Central memory CD8-positive, alpha-beta T cell (primary cell): ENCODE measurements around the gene MCOLN2.

Source experiments
- ATAC-seq: fragments of 150-1000 bp; cut with Tn5 transposase; replicated peaks from 2 replicates; pipeline ENCODE4 v1.10.0; 2022; ENCODE audit warnings: mild to moderate bottlenecking, moderate FRiP score, moderate number of reproducible peaks; ENCODE audit not compliant: poor library complexity, severe bottlenecking; ENCODE audit errors: extremely low read depth
- DNase-seq, 2 donors: peaks; one replicate each; pipeline ENCODE4 v3.0.0; 2021; ENCODE audit warnings: low spot score in 2 of 2
- H3K27ac Mint-ChIP-seq: one replicate; pipeline ENCODE4 v1.8.0; 2022; ENCODE audit warnings: low read depth, mild to moderate bottlenecking, moderate library complexity, mixed read lengths
- H3K27me3 Mint-ChIP-seq: one replicate; pipeline ENCODE4 v1.8.0; 2022; ENCODE audit warnings: mixed read lengths
- H3K36me3 Mint-ChIP-seq: one replicate; pipeline ENCODE4 v1.8.0; 2022; ENCODE audit warnings: mild to moderate bottlenecking, moderate library complexity, mixed read lengths; ENCODE audit not compliant: insufficient read depth
- H3K4me1 Mint-ChIP-seq: one replicate; pipeline ENCODE4 v1.8.0; 2022; ENCODE audit warnings: mixed read lengths
- H3K4me3 Mint-ChIP-seq: one replicate; pipeline ENCODE4 v1.8.0; 2022; ENCODE audit warnings: mild to moderate bottlenecking, moderate library complexity, mixed read lengths
- H3K9me3 Mint-ChIP-seq: one replicate; pipeline ENCODE4 v1.8.0; 2022; ENCODE audit warnings: mixed read lengths

MCOLN2 gene

GRCh38 chr1:84972377-84972987, 24.4 kb downstream of the MCOLN2 start:
- no peak for DNase-seq
- peak overlapping the region; percentile 54 for H3K4me3 Mint-ChIP-seq
- peak overlapping the region; percentile 83 for H3K27ac Mint-ChIP-seq
- no peaks in the 10 kb centered on the region for H3K9me3 Mint-ChIP-seq
- peak; percentile 40 for ATAC-seq
- H3K27me3 Mint-ChIP-seq, result no peaks in the 10 kb centered on the region
- peaks cover 69% of the 10 kb centered on the region for H3K4me1 Mint-ChIP-seq
- peaks cover 6% of the 10 kb centered on the region for H3K36me3 Mint-ChIP-seq

GRCh38 chr1:84971957-84972356, 25.0 kb downstream of the MCOLN2 start:
- peaks cover 6% of the 10 kb centered on the region for H3K36me3 Mint-ChIP-seq
- DNase-seq, result no peak
- peaks cover 65% of the 10 kb centered on the region for H3K4me1 Mint-ChIP-seq
- H3K27me3 Mint-ChIP-seq, result no peaks in the 10 kb centered on the region
- no peaks in the 10 kb centered on the region for H3K9me3 Mint-ChIP-seq
- peak overlapping the region; percentile 83 for H3K27ac Mint-ChIP-seq
- no peak for ATAC-seq
- peak overlapping the region; percentile 54 for H3K4me3 Mint-ChIP-seq

- ATAC-seq (peak; percentile 18), DNase-seq (no peak)
- Mint-ChIP-seq H3K27ac (peak overlapping the region; percentile 70), H3K9me3 (no peaks in the 10 kb centered on the region), H3K27me3 (no peaks in the 10 kb centered on the region), H3K36me3 (peaks cover 6% of the 10 kb centered on the region), H3K4me1 (peaks cover 48% of the 10 kb centered on the region), H3K4me3 (no peak overlapping the region)
Observed at GRCh38 chr1:84969489-84970250, 27.2 kb downstream of the MCOLN2 start.

GRCh38 chr1:84968865-84969264, 28.0 kb downstream of the MCOLN2 start:
- H3K9me3 Mint-ChIP-seq, result no peaks in the 10 kb centered on the region
- no peak overlapping the region for H3K4me3 Mint-ChIP-seq
- peak overlapping the region; percentile 77 for H3K27ac Mint-ChIP-seq
- peaks cover 40% of the 10 kb centered on the region for H3K4me1 Mint-ChIP-seq
- no peak for DNase-seq
- H3K27me3 Mint-ChIP-seq, result no peaks in the 10 kb centered on the region
- peaks cover 6% of the 10 kb centered on the region for H3K36me3 Mint-ChIP-seq
- no peak for ATAC-seq

GRCh38 chr1:84968101-84968500, 28.8 kb downstream of the MCOLN2 start:
- Mint-ChIP-seq H3K27me3 (no peaks in the 10 kb centered on the region), H3K36me3 (peaks cover 6% of the 10 kb centered on the region), H3K4me1 (peaks cover 36% of the 10 kb centered on the region), H3K4me3 (no peak overlapping the region), H3K27ac (no peak overlapping the region), H3K9me3 (no peaks in the 10 kb centered on the region)
- ATAC-seq, result no peak
- DNase-seq, result no peak

- H3K27ac Mint-ChIP-seq, result no peak overlapping the region
- no peaks in the 10 kb centered on the region for H3K27me3 Mint-ChIP-seq
- no peak for ATAC-seq
- DNase-seq, result no peak
- H3K36me3 Mint-ChIP-seq, result peaks cover 6% of the 10 kb centered on the region
- no peaks in the 10 kb centered on the region for H3K9me3 Mint-ChIP-seq
- H3K4me1 Mint-ChIP-seq, result peaks cover 32% of the 10 kb centered on the region
- no peak overlapping the region for H3K4me3 Mint-ChIP-seq
Observed at GRCh38 chr1:84967666-84968065, 29.2 kb downstream of the MCOLN2 start.

DNA sequence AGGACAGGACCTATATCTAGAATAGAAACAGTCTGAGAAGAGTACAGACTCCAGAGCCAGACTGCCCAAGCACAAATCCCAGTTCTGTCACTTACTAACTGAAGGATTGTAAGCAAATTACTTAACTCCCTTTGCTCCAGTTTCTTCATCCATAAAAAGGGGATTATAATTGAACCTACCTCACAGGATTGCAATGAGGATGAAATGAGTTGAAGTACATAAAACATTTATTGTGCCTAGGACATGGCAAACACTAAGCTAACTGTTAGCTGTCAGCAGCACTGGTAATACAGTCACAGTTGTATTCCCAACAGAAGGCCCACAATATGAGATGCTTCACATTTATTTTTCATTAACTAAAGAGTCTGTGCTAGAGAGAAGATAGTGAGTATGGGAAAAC, 33.9 kb downstream of the MCOLN2 start:
- DNase-seq (no peak), ATAC-seq (no peak)
- Mint-ChIP-seq H3K36me3 (peaks cover 13% of the 10 kb centered on the region), H3K27ac (no peak overlapping the region), H3K9me3 (no peaks in the 10 kb centered on the region), H3K4me3 (no peak overlapping the region), H3K4me1 (peaks cover 11% of the 10 kb centered on the region), H3K27me3 (no peaks in the 10 kb centered on the region)

DNA sequence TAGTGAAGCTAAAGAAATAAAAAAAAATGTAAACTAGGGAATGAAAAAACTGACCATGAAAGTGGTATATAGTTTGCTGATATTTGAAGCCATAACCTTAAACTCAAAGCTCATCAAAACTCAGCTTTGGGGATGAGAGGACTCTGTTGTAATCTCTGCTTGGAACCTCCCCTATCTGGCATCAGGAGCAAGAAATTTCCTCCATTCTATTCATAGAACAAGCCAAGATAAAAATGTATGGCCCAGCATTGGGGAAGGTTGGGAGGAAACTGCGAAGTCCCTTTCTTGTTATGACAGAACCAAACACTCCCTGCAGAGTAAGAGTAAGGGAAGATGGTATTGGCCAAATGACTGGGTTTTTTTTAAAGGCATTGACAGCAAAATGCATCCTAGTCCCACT, 35.6 kb downstream of the MCOLN2 start:
- Mint-ChIP-seq H3K36me3 (peaks cover 19% of the 10 kb centered on the region), H3K4me1 (peaks cover 11% of the 10 kb centered on the region), H3K27ac (no peak overlapping the region), H3K27me3 (no peaks in the 10 kb centered on the region), H3K4me3 (no peak overlapping the region), H3K9me3 (no peaks in the 10 kb centered on the region)
- no peak for DNase-seq
- no peak for ATAC-seq

DNA sequence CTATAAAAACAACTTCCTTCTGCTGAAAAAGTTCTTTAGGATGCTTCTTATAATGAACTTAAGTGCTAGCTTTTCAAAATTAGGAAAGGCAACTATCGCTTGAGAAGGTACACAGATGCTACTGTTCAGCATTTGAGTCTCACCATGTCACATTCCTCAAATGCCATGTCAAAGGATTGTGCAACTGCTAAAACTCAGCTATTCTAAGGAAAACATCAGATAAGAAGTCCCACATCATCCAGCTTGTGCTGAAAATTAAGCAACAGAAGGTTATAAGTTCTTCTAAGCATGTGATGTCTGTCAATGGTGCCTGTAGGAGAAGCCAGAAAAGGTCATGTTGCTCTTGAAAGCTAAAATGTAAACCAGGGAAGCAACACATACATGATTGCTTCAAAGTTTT, 36.5 kb downstream of the MCOLN2 start:
- H3K9me3 Mint-ChIP-seq, result no peaks in the 10 kb centered on the region
- no peaks in the 10 kb centered on the region for H3K27me3 Mint-ChIP-seq
- H3K36me3 Mint-ChIP-seq, result peaks cover 24% of the 10 kb centered on the region
- H3K27ac Mint-ChIP-seq, result peak overlapping the region; percentile 42
- DNase-seq (no peak), ATAC-seq (no peak)
- no peak overlapping the region for H3K4me3 Mint-ChIP-seq
- H3K4me1 Mint-ChIP-seq, result peaks cover 11% of the 10 kb centered on the region

DNA sequence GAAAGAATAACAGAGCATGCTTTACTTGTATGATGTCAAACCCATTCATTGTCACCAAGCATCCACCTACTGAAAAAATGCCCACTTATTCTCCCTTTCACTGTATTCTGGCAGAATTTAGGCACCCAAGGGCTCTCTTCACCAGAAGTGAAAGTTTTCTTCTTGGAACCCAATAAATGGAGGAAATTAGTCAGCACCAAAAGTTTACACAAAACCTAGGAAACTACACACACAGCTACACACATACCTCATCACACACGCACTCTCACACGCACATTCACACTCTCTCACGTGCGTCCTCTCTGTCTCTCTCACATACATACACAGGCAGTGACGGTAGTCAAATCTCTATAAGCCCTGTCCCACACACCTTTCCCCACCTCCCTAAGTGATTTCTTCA, 37.6 kb downstream of the MCOLN2 start:
- Mint-ChIP-seq H3K4me1 (peaks cover 11% of the 10 kb centered on the region), H3K4me3 (no peak overlapping the region), H3K27me3 (no peaks in the 10 kb centered on the region), H3K27ac (peak overlapping the region; percentile 26), H3K36me3 (peaks cover 22% of the 10 kb centered on the region), H3K9me3 (no peaks in the 10 kb centered on the region)
- ATAC-seq (peak; percentile 94), DNase-seq (no peak)

DNA sequence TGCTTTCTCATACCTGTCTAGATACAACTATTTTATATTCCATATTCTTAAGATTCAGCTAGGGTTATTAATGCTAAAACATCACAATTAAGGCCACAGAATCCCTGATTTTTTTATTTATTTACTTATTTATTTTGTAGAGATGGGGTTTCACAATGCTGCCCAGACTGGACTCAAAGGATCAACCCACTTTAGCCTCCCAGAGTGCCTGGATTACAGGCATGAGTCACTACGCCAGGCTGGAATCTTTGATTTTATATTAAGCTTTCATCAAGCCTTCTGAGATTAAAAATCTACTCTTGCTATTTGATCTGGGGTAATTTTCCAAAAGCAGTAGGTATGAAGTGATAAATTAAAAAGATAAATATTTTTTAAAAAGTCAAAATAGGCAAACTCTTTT, 38.9 kb downstream of the MCOLN2 start:
- Mint-ChIP-seq H3K9me3 (no peaks in the 10 kb centered on the region), H3K4me3 (no peak overlapping the region), H3K36me3 (peaks cover 27% of the 10 kb centered on the region), H3K27ac (no peak overlapping the region), H3K4me1 (peaks cover 11% of the 10 kb centered on the region), H3K27me3 (no peaks in the 10 kb centered on the region)
- no peak for DNase-seq
- no peak for ATAC-seq

DNA sequence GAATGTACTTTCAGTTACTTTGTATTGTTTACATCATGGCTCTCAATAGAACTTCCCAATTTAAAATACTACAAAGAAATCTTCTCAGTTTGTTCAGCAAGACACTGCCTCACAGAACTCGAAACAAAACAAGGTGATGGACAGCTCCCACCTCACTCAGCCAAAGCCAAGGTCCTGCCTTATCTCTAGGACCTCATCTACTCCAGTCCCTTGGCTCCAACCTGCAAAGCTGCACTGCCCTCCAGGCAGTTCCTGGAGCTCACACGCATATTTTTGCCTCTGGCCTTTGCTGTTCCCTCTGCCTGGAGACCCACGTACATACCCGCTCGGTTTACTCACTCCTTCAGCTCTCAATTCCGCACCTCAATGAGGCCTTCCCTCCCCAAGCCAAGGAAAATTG, 40.3 kb downstream of the MCOLN2 start:
- H3K4me1 Mint-ChIP-seq, result peaks cover 11% of the 10 kb centered on the region

DNA sequence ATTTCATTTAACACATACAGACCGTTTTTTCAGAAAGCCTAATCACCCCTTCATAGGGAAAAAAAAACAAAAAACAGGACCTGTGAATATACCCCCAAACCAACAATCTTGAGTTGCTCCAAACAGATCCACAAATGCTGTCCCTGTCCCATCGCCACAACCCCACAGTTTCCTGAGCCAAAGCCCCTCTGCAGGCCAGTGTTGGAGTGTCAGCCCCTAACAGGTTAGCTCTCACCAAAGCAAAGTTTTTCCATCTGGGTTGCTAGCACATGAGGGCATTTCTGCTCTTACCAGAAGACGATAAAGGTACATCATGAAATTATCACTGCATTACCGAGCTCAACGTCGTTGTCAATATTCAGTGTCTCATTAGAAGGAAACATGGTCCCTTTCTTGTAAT, 40.8 kb downstream of the MCOLN2 start:
- DNase-seq (no peak), ATAC-seq (no peak)
- peaks cover 27% of the 10 kb centered on the region for H3K36me3 Mint-ChIP-seq
- no peaks in the 10 kb centered on the region for H3K27me3 Mint-ChIP-seq
- no peaks in the 10 kb centered on the region for H3K9me3 Mint-ChIP-seq
- H3K4me1 Mint-ChIP-seq, result peaks cover 11% of the 10 kb centered on the region
- H3K27ac Mint-ChIP-seq, result no peak overlapping the region
- no peak overlapping the region for H3K4me3 Mint-ChIP-seq

More for the DNA sequence above, 40.3 kb downstream of the MCOLN2 start:
- H3K36me3 Mint-ChIP-seq, result peaks cover 28% of the 10 kb centered on the region
- H3K9me3 Mint-ChIP-seq, result no peaks in the 10 kb centered on the region
- DNase-seq, result no peak
- no peak overlapping the region for H3K27ac Mint-ChIP-seq
- H3K27me3 Mint-ChIP-seq, result no peaks in the 10 kb centered on the region
- H3K4me3 Mint-ChIP-seq, result no peak overlapping the region
- no peak for ATAC-seq
